Large intestine (tissue), 3 donors: ENCODE measurements around the gene TUG1. TPM values are rescaled to one million over a fixed set of nuclear protein-coding genes. Genes with fewer than 3 reads are reported as not detected.
A peak's percentile ranks its signal among the peaks of the same experiment; 100 is the strongest.

Experiments used
- DNase-seq, 2 donors: peaks; one replicate each; pipeline versions ENCODE4 v3.0.0 to v3.0.0-alpha.2; 2013
- H3K27ac ChIP-seq: one replicate; pipeline ENCODE4 v1.5.1; 2013; ENCODE audit warnings: low read length
- H3K27me3 ChIP-seq: 2 replicates; pipeline ENCODE4 v1.6.1; 2013; ENCODE audit warnings: low read length; ENCODE audit not compliant: control insufficient read depth, insufficient read depth
- H3K36me3 ChIP-seq: 2 replicates; pipeline ENCODE4 v1.6.1; 2013; ENCODE audit warnings: low read length; ENCODE audit not compliant: control insufficient read depth, insufficient read depth
- H3K4me1 ChIP-seq: one replicate; pipeline ENCODE4 v1.6.1; 2013; ENCODE audit warnings: low read length; ENCODE audit not compliant: control insufficient read depth, insufficient read depth
- H3K4me3 ChIP-seq: one replicate; pipeline ENCODE4 v1.5.1; 2013; ENCODE audit warnings: low read length
- H3K9me3 ChIP-seq: one replicate; pipeline ENCODE4 v1.6.1; 2013; ENCODE audit warnings: mild to moderate bottlenecking, low read depth, low read length, moderate library complexity; ENCODE audit not compliant: control insufficient read depth
- WGBS: methylation state at CpG from one replicate; pipeline ENCODE4 v1.1.5; 2013; ENCODE audit warnings: low lambda C conversion rate; ENCODE audit not compliant: insufficient coverage; 5-methylcytosine and 5-hydroxymethylcytosine counted together
- polyA plus RNA-seq: library from polyadenylated mRNA; unstranded; fragments of 120-200 nt; gene quantifications from one replicate; pipeline ENCODE4 v1.2.1, GENCODE V29; 2013

Gene TUG1
- polyA plus RNA-seq, 1 donor, result 135 TPM

DNA sequence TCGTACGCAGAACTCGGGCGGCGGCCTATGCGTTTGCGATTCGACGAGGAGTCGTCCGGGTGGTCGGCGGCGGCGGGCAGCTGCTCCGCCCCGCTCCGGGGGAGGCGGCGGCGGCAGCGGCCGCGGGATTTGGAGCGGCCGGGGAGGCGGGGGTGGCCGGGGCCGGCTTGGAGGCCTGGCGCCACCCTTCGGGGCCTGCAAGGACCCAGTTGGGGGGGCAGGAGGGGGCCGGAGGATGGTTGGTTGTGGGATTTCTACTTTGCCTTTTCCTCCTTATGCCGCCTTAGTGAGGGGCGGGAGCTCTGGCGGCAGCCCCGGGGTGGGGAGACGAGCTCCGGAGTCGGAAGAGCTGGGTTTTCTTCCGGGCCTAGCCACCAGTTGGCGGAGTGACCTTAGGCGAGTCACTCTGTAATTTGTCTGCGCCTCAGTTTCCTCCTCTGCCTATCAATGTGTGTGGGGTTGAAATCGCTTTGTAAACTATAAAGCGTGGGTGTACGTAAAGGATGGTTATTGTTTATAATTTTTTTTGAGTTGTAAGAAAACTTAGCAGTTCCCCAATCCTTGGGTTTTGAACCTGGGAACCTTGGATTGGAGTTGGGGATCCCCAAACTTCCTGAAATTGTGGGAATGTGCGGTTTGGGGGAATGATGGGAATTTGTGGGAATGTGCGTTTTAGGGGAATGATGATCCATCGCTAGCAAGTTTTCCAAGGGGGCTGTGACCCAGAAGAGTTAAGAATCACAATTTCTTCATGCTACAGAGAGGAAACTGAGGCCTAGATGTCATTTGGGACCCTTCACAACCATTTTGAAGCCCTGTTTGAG lies 679 bp downstream of the TUG1 start:
- whole genome bisulfite sequencing, result no CpG with 5 or more reads among the region's 49 CpGs
- Histone ChIP-seq H3K36me3 (peaks cover 34% of the 10 kb centered on the region), H3K9me3 (peaks cover 16% of the 10 kb centered on the region), H3K27me3 (no peaks in the 10 kb centered on the region), H3K4me3 (peak overlapping the region; percentile 84), H3K4me1 (peaks cover 10% of the 10 kb centered on the region), H3K27ac (peak overlapping the region; percentile 90)
- peak in 1 of 2 donors; percentile 26 for DNase-seq

DNA sequence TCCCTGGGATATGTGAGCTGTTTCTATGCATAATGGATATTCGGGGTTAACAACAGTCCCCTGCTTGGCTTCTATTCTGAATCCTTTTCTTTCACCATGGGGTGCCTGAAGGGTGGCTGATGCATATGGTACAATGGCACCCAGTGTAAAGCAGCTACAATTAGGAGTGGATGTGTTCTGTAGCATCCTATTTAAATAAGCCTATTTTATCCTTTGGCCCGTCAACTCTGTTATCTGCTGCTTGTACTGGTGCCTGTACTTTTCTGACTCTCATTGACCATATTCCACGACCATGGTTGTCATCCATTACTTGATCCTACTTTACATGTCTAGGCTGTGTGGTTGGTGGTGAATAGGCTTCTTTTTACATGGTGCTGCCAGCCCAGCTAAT lies 1.3 kb downstream of the TUG1 start:
- no CpG with 5 or more reads among the region's 3 CpGs for WGBS
- H3K27me3 ChIP-seq, result no peaks in the 10 kb centered on the region
- peaks cover 40% of the 10 kb centered on the region for H3K36me3 ChIP-seq
- peaks cover 10% of the 10 kb centered on the region for H3K4me1 ChIP-seq
- no peak overlapping the region for H3K27ac ChIP-seq
- H3K4me3 ChIP-seq, result peak overlapping the region; percentile 84
- peaks cover 19% of the 10 kb centered on the region for H3K9me3 ChIP-seq
- DNase-seq, result no peak

DNA sequence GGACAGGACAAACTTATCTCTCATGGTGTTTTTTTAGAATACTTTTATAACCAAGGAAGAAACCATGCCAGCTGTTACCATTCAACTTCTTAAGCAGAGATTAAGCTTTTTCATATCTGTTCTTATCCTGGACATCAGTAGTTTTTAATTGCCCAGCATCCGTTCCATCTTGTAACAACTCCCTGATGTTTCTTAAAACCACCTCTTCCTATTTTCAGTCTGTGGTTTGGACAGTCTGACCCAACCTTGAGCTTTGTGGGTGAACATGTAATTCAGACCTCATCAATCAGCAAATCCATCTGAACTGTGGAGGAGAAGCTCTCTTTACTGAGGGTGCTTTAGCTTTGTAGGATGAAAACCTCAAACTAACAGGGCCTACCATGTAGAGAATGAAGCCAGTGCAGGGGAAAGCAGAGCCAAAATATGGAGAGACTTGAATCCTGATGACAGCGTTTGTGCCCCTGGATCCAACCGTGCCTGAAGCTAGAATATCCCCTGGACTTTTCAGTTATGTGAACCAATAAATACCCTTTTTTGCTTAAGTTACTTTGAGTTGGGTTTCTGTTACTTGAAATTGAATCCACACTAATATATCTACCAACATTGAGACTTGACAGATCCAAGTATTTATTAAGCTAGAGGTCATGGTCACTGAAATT lies 9.4 kb downstream of the TUG1 start:
- H3K36me3 ChIP-seq, result peaks cover 23% of the 10 kb centered on the region
- H3K4me1 ChIP-seq, result no peaks in the 10 kb centered on the region
- no peak overlapping the region for H3K27ac ChIP-seq
- WGBS, result no CpG with 5 or more reads among the region's 3 CpGs
- no peaks in the 10 kb centered on the region for H3K27me3 ChIP-seq
- no peak for DNase-seq
- no peak overlapping the region for H3K4me3 ChIP-seq
- H3K9me3 ChIP-seq, result peaks cover 23% of the 10 kb centered on the region

GRCh38 chr22:30979932-30980331 lies 10.9 kb downstream of the TUG1 start:
- no peak overlapping the region for H3K27ac ChIP-seq
- peaks cover 17% of the 10 kb centered on the region for H3K9me3 ChIP-seq
- WGBS, result no CpG with 5 or more reads among the region's 3 CpGs
- peaks cover 8% of the 10 kb centered on the region for H3K36me3 ChIP-seq
- no peak overlapping the region for H3K4me3 ChIP-seq
- H3K4me1 ChIP-seq, result no peaks in the 10 kb centered on the region
- H3K27me3 ChIP-seq, result no peaks in the 10 kb centered on the region
- peak in 1 of 2 donors; percentile 28 for DNase-seq

GRCh38 chr22:30982512-30982911 lies 13.4 kb downstream of the TUG1 start:
- peaks cover 11% of the 10 kb centered on the region for H3K9me3 ChIP-seq
- no peak for DNase-seq
- no peaks in the 10 kb centered on the region for H3K4me1 ChIP-seq
- H3K36me3 ChIP-seq, result no peaks in the 10 kb centered on the region
- H3K27ac ChIP-seq, result no peak overlapping the region
- WGBS, result 100% methylated on average over 2 of the region's 2 CpGs
- H3K27me3 ChIP-seq, result no peaks in the 10 kb centered on the region
- no peak overlapping the region for H3K4me3 ChIP-seq

DNA sequence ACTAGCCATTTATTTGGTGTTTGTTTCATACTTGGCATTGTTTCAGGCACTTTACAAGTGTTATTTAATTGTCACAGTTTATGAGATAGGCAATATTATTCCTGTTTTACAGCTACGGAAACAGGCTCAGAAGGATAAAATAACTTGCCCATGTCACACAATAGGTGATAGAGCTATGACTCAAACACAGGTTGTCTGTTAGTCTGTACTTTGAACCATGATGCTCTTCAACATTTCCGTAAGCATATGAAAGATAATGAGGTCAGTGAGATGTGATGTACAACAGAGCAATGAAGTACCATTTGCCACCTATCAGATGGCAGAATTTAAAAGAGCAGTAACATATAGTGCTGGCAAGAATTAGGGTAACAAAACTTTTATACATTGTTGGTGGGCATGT lies 15.3 kb downstream of the TUG1 start:
- H3K4me1 ChIP-seq, result no peaks in the 10 kb centered on the region
- 60% methylated on average over 1 of the region's 2 CpGs for whole genome bisulfite sequencing
- peak; percentile 41 to 79 for DNase-seq
- no peaks in the 10 kb centered on the region for H3K27me3 ChIP-seq
- H3K36me3 ChIP-seq, result no peaks in the 10 kb centered on the region
- H3K4me3 ChIP-seq, result no peak overlapping the region
- no peaks in the 10 kb centered on the region for H3K9me3 ChIP-seq
- peak overlapping the region; percentile 10 for H3K27ac ChIP-seq

DNA sequence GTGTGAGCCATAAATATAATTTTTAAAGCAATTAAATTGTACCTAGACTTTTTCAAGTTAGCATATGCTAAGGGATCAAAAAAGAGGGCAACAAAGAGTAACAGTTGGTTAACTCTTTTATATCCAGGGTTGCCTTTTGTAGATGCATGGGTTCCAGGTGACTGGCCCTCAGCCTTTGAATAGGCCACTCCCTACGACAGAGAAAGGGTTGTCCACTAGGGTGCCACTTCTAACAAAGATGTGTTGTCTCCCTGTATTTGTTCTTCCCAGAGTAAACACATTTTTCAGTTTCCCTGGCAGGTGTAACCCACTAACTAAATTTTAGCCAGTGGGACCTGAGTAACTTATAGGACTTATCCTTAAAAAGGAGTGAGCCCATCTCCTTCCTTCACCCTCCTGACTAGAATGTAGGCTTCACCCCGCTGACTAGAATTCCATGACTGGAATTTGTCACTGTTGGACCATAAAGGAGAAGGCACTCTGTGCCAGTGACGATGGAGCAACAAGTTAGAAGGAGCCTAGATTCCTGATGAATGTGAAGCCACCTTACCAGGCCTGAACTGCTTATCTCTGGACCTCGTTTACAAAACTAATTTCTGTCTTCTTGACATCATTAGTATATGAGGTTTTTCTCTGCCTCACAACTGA lies 16.6 kb downstream of the TUG1 start:
- Histone ChIP-seq H3K27me3 (no peaks in the 10 kb centered on the region), H3K4me3 (no peak overlapping the region), H3K9me3 (no peaks in the 10 kb centered on the region), H3K4me1 (no peaks in the 10 kb centered on the region), H3K36me3 (no peaks in the 10 kb centered on the region), H3K27ac (no peak overlapping the region)
- WGBS, result no CpG with 5 or more reads among the region's 4 CpGs
- no peak for DNase-seq

GRCh38 chr22:30989474-30989873 lies 20.4 kb downstream of the TUG1 start:
- DNase-seq, result no peak
- no peaks in the 10 kb centered on the region for H3K36me3 ChIP-seq
- no peaks in the 10 kb centered on the region for H3K9me3 ChIP-seq
- H3K4me3 ChIP-seq, result no peak overlapping the region
- H3K4me1 ChIP-seq, result no peaks in the 10 kb centered on the region
- no peaks in the 10 kb centered on the region for H3K27me3 ChIP-seq
- H3K27ac ChIP-seq, result no peak overlapping the region

- no peak overlapping the region for H3K4me3 ChIP-seq
- no peaks in the 10 kb centered on the region for H3K36me3 ChIP-seq
- no peak overlapping the region for H3K27ac ChIP-seq
- no peaks in the 10 kb centered on the region for H3K27me3 ChIP-seq
- DNase-seq, result no peak
- no CpG with 5 or more reads among the region's 1 CpG for WGBS
- no peaks in the 10 kb centered on the region for H3K4me1 ChIP-seq
- no peaks in the 10 kb centered on the region for H3K9me3 ChIP-seq
These were observed 21.6 kb downstream of the TUG1 start for GRCh38 chr22:30990690-30991089.

- no CpG with 5 or more reads among the region's 2 CpGs for WGBS
- DNase-seq, result no peak
- no peaks in the 10 kb centered on the region for H3K4me1 ChIP-seq
These were observed 23.5 kb downstream of the TUG1 start for GRCh38 chr22:30992565-30992964.

More at GRCh38 chr22:30992565-30992964, 23.5 kb downstream of the TUG1 start:
- Histone ChIP-seq H3K27me3 (no peaks in the 10 kb centered on the region), H3K27ac (no peak overlapping the region), H3K4me3 (no peak overlapping the region), H3K36me3 (no peaks in the 10 kb centered on the region), H3K9me3 (no peaks in the 10 kb centered on the region)
